HG02938 (cell line): ENCODE measurements around the gene SYNGR1.
A peak's percentile ranks its signal among the peaks of the same experiment; 100 is the strongest.
"Not testable (repeated sequence)": the region's sequence is repeated elsewhere in the genome, so short reads cannot be mapped to it uniquely, and the experiment has no call there.

Experiments
- ATAC-seq: cut with Tn5 transposase; IDR thresholded peaks from one replicate; pipeline ENCODE4 v1.9.1; 2021; ENCODE audit warnings: mild to moderate bottlenecking, moderate library complexity; ENCODE audit not compliant: unreplicated experiment

SYNGR1 gene

DNA sequence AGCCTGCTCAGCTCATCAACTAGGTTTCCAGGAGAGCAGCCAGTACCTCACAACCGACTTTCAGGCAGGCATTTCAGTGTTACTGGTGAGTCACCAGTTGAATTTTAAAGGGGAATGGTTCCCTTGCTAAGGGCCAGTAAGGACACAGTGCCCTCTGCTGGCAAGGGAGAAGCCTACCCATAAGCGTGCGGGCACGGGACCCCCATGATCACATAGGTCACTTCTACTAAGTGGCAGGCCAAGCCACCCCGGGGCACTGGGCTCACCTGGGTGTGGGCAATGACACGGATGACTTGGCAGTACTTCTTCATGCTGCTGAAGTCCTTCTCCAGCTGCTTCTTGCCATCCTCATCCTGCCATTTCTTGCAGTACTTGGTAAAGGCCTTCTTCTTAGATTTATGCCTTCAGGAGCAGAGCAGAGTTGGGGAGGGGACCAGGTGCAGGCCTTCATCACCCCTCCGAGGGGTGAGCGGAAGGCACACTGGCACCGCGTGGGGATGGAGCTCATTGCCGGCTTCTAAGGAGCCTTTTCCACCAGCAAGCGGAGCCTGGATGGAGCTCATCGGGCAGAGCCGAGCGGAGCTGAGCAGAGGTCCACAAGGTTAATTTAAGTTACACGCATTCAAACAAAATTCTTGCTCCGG is 33.2 kb upstream of the SYNGR1 start:
- ATAC-seq = no peak

DNA sequence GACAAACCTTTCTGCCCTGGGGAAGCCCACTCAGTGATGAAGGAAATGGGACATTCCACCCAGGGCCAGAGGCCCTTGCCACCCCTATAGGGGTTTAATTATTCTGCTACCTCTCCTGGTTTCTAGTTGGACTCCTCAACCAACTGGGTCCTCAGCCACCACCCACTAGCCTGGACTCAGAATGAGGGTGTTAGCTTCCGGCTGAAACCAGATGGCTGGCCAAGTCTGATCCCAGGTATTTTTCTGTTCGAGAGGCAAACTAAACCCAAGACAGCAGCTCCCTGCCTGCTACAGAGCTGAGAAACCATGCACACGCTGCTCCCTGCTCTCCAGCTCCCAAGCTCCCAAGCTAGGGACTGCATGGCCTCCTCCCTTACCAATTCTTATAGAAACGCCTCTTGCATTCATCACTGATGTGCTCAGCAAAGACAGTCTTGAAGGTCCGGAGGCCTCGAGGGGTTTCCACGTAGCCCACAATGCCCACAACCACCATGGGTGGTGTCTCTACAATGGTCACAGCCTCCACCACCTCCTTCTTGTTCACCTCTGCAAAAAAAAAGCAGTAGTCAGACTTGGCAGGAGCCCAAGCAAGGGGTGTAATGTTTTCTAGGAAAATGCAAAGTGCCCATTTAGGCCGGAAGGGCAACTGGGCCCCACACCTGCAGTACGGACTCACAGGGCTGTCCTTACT is 32.6 kb upstream of the SYNGR1 start:
- no peak for ATAC-seq

DNA sequence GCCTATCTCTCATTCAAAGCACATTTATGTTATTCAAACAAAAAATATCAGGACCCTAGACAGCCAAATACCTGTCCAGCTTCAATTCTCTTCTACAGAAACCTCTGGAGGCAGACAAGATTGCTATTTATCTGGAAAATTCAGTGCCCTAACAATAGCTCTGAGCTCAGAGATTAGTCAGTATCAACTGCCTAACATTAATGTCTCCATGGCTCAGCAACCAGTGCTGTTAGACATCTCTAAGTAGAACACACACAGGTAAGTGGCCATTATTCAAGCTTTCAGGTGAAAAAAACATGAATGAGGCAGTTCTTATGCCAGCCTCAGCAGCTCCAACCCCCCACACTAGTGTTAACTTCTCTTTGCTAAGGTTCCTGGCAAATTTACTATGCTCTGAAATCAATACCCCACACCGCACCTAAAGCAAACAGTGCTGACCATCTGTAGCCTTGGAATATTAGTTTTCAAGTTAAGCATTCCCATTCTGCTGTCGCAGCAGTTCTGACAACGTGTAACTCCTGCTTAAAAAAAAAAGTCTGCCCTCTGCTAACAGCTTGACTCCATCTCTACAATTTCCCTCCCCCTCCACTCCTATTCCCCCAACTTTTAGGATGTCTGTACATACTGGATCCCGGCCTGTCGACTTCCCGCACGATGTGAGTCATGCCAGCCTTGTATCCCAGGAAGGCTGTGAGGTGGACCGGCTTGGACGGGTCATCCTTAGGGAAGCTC is 31.9 kb upstream of the SYNGR1 start:
- ATAC-seq = no peak

DNA sequence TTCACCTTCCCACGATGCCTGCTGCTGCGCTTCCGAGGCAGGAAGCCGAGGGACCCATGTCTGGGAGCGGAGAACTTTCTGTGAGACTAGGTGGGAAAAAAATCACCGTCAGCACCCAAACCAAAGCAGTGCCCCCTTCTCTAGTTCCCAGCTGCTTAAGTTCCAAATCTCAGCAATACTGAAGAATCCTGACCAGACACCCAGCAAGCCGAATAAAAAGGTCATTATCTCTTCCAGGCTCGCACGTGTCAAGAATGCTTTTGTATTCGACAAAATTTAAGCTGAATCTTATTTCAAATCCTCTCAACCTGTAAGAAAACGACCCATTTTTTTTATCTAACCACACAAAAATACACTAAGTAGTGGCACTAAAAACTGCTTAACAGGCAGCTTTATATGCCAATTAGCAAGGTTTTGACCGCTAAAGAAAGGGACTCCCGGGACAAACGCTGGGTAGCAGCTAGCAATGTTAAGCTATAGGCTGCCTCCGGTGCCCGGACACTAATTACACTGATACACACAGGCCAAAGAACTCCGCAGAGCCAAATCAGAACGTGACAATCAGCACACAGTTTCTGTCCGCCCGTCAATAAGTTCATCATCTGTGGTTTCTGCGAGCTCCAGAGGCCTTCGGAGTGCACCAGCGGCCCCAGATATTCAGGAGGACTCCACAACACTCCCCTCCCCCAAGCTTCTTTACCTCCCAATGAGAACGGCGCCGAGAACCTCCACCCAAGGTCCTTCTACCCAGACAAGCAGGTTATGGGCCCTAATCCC is 31.1 kb upstream of the SYNGR1 start:
- peak; percentile 7 for ATAC-seq

DNA sequence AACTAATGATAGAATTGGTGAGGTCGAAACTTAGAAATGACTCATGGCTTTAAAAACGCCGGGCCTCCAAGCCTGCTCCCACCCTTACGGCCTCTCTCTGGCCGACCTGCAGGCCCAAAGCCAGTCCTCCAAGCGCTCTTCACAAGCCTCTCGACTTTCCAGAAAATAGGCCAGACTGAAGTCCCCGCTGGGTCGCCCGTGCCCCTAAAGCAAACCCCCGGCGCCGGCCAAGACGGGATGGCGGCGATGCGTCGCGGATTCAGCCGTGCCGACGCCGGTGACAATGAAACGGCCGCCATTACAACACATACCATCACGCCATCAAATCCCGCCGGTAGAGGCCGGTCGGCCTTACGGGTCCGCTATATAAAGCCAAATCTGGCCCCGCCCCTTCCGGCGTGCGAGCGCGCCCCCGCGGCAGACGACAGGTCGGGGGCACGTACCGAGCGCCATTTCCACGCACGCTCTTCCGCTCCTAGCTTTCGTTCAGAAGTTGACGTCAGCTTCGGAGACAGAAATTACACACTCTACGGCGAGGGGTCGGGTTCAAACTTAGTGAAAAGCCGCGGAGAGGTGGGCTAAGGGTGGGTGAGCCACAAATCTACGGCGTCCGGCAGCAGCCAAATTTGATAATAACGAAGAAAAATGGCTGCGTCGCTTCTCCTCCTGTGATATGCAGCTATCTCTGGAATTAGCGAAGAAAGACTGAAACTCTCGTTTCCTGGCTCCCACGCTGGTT is 30.3 kb upstream of the SYNGR1 start, which contains the start of gene RPL3:
RPL3 (minus strand) TSS at position 340 of the 739 bp plus-strand sequence; CDS start at position 314, 26 bp downstream.
- peak; percentile 83 for ATAC-seq

DNA sequence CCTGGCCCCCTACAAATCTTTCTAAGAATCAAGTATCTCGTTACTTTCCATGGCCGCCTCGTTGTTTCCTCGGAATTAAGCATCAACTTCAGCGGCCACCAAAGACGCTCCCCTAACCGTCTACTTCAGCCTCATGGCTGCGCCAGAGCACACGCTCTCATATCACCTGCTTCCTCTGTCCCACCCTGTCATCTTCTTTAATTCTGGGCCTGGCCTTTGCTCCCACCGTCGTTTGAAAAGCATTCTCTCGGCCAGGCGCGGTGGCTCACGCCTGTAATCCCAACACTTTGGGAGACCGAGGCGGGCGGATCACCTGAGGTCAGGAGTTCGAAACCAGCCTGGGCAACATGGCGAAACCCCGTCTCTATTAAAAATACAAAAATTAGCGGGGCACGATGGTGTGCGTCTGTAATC is 29.2 kb upstream of the SYNGR1 start:
- not testable (repeated sequence) for ATAC-seq

DNA sequence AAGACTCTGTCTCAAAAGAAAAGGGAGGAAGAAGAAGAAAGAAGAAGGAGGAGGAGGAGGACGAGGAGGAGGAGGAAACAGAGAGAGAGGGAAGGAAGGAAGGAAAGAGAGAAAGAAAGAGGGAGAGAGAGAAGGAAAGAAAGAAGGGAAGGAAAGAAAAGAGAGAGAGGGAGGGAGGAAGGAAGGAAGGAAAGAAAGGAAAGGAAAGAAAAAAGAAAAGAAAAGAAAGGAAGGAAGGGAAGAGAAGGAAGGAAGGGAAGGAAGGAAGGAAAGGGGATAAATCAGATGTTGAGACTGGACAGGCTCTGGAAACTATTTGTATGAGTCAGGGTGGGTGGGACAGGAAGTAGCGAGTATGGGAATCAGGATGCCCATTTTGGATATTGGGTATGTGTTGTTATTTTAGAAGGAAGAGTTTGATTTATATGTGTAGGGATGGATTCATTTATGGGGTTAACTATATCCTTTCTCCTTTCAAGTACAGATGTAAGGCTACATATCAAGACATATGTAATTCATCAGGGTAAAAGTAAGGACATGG is 24.3 kb upstream of the SYNGR1 start:
- no peak for ATAC-seq

DNA sequence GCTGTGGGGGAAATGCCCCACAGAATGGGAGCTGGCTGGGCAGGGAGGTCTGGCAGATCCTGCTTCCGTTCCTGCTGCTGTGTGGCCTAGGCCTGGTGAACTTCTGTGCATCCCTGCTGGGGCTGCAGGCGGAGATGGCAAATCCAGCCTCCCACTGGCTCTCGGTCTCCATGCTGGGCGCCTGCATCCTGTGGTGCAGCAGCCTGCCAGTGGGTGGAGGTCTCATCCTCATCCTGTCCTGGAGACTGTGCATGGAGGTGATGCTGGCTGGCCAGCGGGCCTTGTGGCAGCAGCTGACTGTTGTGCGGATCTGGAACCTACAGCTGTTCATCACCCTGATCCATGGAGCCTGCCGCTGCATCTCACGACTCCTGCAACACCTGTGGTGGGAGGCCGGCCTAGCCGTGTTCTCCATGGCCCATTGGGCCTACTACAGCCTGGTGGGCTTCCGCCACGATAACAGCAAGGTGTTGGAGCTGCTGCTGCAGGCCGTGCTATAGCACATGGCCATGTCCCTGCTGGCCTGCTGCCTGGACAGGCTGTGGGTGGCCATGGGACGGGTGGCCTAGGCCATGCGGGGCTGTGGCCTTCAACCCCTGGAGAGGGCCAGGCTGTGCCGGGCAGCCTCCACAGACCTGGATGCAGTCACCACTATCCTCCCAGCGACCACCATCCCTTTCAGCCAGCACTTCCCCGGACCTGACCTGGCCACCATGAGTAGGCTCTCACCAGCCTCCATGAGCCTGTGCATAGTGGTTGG is 21.6 kb upstream of the SYNGR1 start:
- no peak for ATAC-seq

DNA sequence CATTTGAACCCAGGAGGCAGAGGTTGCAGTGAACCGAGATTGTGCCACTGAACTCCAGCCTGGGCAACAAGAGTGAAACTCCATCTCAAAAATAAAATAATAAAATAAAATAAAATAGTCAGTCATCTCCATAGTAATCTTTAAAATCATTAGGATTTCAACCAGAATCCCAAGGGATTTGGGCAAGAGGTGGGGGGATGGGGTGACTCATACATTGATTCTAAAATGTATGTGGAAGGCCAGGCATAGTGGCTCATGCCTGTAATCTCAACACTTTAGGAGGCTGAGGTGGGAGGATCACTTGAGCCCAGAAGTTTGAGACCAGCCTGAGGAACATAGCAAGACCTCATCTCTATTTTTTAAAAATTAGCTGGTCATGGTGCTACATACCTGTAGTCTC is 19.2 kb upstream of the SYNGR1 start:
- ATAC-seq = not testable (repeated sequence)

DNA sequence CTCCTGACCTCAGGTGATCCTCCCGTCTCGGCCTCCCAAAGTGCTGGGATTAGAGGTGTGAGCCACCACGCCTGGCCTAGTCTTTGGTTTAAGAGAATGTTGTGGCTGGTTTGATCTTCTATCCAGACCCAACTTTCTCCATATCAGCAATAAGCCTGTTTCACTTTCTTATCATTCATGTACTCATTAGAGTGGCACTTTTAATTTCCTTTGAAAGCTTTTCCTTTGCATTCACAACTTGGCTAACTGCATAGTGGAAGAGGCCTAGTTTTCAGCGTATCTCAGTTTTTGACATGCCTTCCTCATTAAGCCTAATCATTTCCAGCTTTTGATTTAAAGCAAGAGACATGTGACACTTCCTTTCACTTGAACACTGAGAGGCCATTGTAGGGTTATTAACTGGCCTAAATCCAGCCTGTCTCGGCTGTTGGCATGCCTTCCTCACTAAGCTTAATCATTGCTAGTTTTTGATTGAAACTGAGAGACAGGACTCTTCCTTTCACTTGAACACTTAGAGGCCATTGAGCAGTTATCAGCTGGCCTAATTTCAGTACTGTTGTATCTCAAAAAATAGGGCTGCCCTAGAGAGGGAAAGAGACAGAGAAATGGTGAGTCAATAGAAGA is 17.2 kb upstream of the SYNGR1 start:
- ATAC-seq = no peak

DNA sequence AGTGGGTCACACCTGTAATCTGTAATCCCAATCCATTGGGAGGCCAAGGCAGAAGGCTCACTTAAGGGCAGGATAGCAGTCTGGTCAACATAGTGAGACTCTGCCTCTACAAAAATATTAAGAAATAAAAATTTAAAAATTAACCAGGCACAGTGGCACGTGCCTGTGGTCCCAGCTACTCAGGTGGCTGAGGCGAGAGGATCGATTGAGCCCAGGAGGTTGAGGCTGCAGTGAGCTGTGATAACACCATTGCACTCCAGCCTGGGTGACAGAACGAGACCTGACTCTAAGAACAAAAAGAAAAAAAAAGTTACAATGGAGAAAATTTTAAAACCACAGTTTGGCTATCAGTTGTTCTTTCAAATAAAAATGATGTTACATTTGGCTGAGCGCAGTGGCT is 13.4 kb upstream of the SYNGR1 start:
- ATAC-seq = no peak

DNA sequence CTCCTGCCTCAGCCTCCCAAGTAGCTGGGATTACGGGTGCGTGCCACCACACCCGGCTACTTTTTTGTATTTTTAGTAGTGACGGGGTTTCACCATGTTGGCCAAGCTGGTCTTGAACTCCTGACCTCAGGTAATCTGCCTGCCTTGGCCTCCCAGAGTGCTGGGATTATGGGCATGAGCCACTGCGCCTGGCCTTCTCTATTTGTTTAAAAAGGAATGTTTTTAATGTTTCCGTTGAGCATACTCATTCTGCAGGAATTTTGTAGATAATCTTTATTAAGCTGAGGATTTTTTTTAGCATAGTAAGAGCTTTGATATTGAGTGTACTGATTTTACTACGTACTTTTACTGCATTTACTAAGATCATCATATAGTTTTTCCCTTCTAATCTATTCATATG is 10.0 kb upstream of the SYNGR1 start:
- ATAC-seq = not testable (repeated sequence)

DNA sequence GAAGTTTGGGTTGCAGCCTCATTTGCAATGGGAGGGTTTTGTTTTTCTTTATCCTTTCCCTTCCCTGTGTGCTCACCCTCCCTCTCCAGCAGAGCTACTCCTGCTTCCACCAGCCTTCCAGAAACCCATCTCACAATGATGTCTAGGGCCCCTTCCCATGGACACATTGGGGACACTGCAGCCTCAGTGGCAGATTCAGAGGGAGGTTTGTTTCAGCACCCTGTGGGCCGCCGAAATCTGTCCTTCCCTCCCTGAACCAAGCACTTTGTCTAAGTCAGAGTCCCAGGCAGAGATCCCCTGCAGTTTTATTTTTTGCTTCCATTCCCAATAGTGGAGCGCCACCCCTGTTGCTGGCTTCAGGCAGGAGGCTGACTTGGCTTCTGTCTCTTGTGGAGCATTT is 8.6 kb upstream of the SYNGR1 start:
- ATAC-seq = no peak

DNA sequence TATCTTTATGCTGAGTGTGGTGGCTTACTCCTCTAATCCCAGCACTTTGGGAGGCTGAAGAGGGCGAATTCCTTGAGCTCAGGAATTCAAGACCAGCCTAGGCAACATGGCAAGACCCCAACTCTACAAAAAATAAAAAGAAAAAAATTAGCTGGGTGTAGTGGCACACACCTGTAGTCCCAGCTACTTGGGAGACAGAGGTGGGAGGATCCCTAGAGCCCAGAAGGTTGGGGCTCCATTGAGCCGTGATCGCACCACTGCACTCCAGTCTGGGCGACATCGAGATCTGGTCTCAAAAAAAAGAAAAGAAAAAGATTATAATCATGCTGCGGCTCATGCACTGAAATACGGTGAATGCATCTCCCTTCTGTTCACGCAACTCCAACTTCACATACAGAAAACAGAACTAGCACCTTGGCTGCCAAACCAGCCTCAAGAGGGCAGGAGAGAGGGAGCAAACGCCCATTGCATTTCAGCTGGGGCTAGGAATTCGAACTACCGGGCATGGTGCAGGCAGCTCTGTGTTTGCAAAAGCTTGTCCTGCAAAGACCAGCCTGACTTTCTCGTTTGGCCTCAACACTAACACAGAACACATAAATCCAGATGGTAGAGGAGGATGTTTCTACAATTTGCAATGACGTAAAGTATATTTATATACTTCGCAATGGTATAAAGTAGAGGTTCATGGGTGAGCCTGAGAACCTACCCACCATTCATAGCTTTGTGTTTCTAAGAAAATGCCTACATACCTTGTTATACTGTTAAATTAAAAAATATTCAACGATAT is 6.3 kb upstream of the SYNGR1 start:
- ATAC-seq = no peak

DNA sequence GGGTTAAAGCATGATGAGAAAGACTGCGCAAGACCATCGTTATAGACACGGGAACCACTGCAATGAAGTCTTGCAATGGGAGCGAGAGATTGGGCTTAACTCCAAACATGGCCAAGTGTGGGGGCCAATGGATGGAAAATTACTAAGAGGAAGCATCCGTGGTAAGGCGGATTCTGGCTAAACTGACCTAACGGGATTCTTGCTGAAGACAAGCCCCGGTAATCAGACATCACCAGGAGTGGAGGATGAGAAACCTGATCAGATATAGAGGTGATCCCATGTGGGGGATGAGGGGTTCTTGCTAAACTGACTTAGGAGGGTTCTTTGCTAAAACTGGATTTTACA is 5.8 kb upstream of the SYNGR1 start:
- no peak for ATAC-seq

DNA sequence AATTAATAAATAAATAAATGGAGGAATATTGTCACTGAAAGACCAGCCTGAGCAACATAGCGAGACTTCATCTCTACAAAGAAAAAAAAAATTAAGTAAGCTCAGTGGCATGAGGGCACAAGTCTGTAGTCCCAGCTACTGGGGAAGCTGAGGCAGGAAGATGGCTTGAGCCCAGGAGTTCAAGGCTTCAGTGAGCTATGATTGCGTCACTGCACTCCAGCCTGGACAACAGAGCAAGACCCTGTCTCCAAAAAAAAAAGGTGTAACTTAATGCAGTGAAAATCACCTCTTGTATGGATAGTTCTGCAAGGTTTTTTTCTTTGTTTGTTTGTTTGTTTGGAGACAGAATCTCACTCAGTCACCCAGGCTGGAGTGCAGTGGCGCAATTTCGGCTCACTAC is 4.6 kb upstream of the SYNGR1 start:
- ATAC-seq = no peak

DNA sequence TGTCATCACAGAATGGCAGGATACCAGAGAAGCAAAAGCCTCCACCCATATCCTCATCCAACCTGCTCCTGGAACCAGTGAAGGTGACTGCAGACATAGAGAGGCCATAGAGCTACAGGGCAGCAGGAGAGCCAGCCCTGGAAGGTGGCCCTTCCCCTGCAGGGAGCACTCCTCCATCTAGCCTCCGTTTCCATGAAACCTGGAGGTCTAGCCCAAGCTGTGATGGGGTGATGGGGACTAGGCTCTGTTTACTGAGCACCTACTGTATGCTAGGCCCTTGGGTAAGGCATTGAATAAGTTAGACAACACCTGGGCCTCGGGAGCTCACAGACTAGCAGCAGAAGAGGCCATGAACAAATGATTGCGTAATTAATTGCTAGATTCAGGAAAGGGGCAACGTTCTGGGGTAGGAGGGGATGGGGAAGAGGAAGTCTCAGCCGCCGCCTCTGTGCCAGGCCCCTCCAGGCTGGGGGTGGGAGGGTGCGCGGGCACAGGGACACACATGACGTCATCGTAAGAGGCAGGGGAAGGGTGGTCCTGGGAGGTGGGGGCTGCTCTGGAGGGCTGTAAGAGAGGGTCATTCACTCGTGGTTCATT is 784 bp upstream of the SYNGR1 start:
- no peak for ATAC-seq

DNA sequence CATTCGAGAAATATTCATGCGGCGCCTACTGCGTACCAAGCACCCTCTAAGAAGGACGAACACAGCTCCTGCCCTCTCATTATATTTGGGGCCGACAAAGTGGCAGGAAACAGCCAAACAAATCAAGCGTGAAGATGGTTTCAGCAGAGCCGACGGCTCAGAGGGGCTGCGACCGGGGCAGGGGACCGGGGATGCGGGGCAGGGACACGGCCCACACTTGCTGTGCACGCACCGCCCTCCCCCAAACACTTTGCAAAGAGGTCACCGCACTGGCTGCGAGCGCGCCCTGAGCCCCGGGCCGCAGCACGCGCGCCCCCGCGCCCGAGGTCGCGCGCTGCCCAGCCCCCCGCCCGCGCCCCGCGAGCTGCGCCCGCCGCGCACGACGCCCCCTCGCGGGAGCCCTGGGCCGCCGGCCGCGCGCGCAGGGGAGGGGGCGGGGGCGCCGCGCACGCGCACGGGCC is 255 bp upstream of the SYNGR1 start:
- no peak for ATAC-seq
